IPS-20b (cell line): ENCODE data around the gene RARA.

Experiments
- H3K27ac ChIP-seq: one replicate; pipeline ENCODE4 v1.5.1; 2013; ENCODE audit warnings: low read length
- H3K27me3 ChIP-seq: 2 replicates; pipeline ENCODE4 v1.6.1; 2013; ENCODE audit warnings: mild to moderate bottlenecking, low read length, inconsistent platforms; ENCODE audit not compliant: insufficient read depth
- H3K36me3 ChIP-seq: 2 replicates; pipeline ENCODE4 v1.6.1; 2013; ENCODE audit warnings: low read depth, mild to moderate bottlenecking, inconsistent platforms, low read length, moderate library complexity; ENCODE audit not compliant: insufficient read depth
- H3K4me1 ChIP-seq: 2 replicates; pipeline ENCODE4 v1.6.1; 2013; ENCODE audit warnings: mild to moderate bottlenecking, control low read depth, inconsistent platforms, low read length, moderate library complexity; ENCODE audit not compliant: insufficient read depth
- H3K4me3 ChIP-seq: 2 replicates; pipeline ENCODE4 v1.5.1; 2013; ENCODE audit warnings: mild to moderate bottlenecking, low read length, inconsistent platforms
- H3K9ac ChIP-seq: 2 replicates; pipeline ENCODE4 v1.6.1; 2013; ENCODE audit warnings: low read depth, mild to moderate bottlenecking, inconsistent platforms, low read length, moderate library complexity
- H3K9me3 ChIP-seq: 2 replicates; pipeline ENCODE4 v1.6.1; 2013; ENCODE audit warnings: mild to moderate bottlenecking, low read depth, low read length, inconsistent platforms; ENCODE audit not compliant: insufficient read depth

Gene RARA

DNA sequence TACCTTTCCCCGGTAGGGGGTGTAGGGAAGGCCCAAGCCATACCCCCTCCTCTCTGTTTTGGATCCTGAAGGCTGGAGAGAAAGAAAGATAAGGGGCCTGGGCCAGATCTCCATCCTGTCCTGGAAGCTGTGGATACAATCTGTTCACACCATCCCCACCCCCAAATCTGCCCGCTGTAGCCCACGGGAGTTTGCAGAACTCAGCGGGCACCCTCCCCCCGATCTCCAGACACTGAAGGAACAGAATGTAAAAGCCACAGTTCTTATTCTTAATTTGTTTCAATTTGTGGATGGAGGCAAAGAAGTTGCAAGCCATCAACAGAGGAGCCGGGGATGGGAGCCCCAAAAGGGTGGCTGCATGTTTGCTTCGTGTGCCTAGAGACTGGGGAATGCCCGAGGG lies 28.4 kb downstream of the RARA start:
- no peaks in the 10 kb centered on the region for H3K36me3 ChIP-seq
- H3K9ac ChIP-seq = no peak overlapping the region
- H3K9me3 ChIP-seq = no peaks in the 10 kb centered on the region
- no peak overlapping the region for H3K27ac ChIP-seq
- peaks cover 71% of the 10 kb centered on the region for H3K27me3 ChIP-seq
- H3K4me1 ChIP-seq = no peaks in the 10 kb centered on the region; the same call in 1 of the 2 replicates
- no peak overlapping the region for H3K4me3 ChIP-seq

DNA sequence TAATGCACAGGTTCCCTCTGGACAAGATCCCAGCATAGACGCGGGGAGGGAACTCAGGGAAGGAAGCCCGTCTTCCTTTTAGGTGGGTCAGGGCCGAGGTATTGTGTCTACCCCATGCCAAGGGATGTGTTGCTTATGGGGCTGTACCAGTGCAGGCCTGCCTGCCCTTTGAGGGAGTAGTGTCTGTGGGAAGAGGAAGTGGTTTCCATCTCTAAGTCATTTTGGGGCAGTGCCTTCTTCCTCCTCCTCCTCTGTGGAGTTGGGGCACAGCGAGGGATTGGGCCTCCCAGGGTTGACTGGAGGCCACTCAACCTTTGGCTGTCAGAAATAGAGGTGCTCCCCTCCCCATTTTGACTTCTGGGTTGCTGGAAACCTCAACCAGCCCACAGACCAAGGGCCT lies 29.1 kb downstream of the RARA start:
- H3K36me3 ChIP-seq = no peaks in the 10 kb centered on the region
- no peaks in the 10 kb centered on the region for H3K9me3 ChIP-seq
- H3K9ac ChIP-seq = no peak overlapping the region
- peaks cover 4% of the 10 kb centered on the region; the same call in 1 of the 2 replicates for H3K4me1 ChIP-seq
- peaks cover 78% of the 10 kb centered on the region for H3K27me3 ChIP-seq
- H3K27ac ChIP-seq = no peak overlapping the region
- H3K4me3 ChIP-seq = no peak overlapping the region

DNA sequence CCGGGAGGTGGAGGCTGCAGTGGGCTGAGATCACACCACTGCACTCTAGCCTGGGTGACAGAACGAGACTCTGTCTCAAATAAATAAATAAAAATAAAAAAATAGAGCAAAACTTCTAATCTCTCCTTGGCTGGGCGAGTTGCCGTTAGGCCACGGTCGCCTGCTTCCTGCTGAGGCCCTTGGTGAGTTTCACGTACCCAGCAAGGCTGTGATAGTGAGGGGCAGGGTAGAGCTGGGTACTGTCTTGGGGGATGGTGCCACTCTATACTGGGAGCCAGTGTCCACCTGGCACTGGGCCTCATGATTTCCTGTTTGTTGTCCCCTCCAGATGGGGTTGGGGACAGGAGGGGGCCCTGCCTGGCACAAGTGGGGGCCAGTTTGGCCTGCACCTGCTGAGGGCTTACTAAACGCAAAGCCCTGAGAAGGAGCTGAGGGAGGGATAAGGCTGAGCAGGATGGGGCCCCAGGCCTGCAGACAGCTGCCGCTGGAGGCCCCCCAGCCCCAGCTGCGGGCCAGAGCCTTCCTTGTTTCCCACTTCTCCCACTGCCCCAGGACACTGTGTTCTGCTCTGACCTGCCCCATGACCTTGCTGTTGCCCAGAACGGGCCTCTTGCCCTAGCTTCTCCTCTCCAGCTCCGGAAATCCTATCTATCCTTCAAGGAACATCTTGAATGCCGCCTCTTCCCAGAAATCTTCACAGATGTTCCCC lies 30.1 kb downstream of the RARA start:
- Histone ChIP-seq H3K27me3 (peaks cover 82% of the 10 kb centered on the region), H3K36me3 (no peaks in the 10 kb centered on the region), H3K4me3 (no peak overlapping the region), H3K27ac (no peak overlapping the region), H3K4me1 (peaks cover 14% of the 10 kb centered on the region), H3K9ac (no peak overlapping the region), H3K9me3 (no peaks in the 10 kb centered on the region)

DNA sequence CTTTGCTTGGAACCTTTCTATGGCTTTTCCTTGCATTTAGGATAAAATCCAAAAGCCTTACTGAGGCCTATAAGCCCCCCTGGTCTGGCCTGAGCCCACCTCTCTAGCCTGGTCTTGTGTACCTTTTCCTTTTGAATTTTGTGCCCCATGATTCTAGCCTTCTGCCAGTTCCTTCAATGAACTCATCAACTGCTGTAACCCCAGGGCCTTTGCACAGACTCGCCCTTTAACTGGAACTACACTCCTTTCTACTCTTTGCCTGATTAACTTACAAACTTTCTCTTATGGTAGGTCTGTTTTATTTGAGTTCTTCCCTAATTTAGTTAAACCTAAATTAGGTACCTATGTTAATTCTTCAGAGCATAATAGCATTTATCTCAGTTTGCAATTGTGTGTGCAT lies 31.3 kb downstream of the RARA start:
- H3K9ac ChIP-seq = no peak overlapping the region
- H3K4me3 ChIP-seq = no peak overlapping the region
- no peaks in the 10 kb centered on the region for H3K36me3 ChIP-seq
- H3K4me1 ChIP-seq = peaks cover 22% of the 10 kb centered on the region
- no peak overlapping the region for H3K27ac ChIP-seq
- H3K9me3 ChIP-seq = no peaks in the 10 kb centered on the region
- H3K27me3 ChIP-seq = peaks cover 84% of the 10 kb centered on the region

DNA sequence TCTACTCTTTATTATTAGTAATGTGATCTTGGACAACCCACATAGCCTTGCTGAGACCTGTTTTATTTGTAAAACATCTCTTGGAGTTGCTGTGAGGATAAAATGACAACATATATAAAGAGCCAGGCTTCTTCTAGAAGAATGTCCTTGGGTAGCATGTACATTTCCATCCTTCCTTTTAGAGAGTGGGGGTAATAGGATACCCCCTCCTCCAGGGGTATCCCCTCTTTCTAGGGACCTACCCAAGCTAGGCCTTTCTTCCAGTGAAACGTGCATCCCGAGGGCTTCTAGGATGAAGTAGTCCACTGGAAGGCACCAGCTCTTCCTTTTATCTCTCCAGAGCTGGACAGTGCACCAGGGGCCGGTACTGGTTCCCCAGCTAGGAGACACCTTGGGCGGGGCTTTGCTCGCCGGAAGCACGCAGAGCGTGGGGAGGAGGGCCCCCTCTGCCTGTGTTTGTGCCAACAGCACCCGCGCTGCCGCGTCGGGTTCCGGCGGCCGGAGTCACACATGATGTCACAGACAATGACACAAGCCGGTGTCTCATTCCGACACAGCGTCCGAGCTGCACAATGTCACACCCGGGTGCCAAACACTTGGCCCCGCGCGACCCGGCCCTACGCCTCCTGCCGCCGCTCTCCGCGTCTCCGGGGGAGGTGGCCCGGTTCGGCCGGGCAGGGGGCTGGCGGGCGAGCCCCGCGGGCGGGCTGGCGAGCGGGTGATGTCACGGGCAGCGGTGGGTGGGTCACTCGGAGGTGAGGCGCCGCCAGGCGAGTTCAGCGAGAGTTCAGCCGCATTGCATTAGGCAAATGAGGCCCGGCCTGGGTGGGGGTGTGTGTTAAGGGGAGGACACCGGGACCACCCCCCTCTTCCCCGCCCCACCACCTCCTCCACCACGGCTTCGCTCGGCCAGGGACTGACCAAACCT lies 32.2 kb downstream of the RARA start:
- H3K9ac ChIP-seq = peak overlapping the region; percentile 35; the same call in 1 of the 2 replicates
- peak overlapping the region; percentile 75 for H3K4me3 ChIP-seq
- H3K9me3 ChIP-seq = no peaks in the 10 kb centered on the region
- H3K27me3 ChIP-seq = peaks cover 86% of the 10 kb centered on the region
- peaks cover 28% of the 10 kb centered on the region for H3K4me1 ChIP-seq
- H3K36me3 ChIP-seq = no peaks in the 10 kb centered on the region
- H3K27ac ChIP-seq = no peak overlapping the region

DNA sequence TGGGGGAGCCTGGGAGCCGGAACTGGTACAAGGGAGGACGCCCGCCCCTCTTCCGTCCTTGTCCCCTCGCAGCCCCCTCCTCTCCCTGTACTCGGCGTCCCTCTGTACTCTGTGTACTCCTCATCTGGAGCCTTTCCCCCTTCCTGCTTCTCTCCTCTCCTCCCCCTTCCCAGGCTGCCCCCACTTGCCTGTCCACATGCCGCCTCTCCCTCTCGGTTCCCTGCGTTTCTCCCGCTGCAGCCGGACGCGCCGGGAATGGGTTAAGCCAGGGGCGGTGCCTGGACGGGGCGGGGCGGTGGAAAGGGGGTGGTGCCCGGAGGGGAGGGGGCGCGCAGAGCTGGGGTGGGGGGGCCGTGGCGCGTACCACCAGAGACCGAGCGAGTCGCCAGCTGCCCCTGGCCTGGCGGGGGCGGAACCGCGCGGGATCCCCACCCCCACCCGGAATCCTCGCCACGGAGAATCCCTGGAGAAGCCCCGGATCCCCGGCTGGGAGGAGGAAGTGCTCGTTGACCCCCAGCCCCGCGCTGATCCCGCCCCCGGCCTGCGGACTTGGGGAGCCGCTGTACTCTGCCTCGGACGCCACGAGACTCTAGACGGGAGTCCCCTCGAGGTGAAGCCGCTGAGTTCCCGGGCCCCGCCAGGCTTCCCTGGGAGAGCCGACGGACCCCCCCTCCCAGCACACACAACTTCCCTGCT lies 33.0 kb downstream of the RARA start:
- Histone ChIP-seq H3K4me3 (peak overlapping the region; percentile 75), H3K36me3 (no peaks in the 10 kb centered on the region), H3K27me3 (peaks cover 90% of the 10 kb centered on the region), H3K4me1 (peaks cover 33% of the 10 kb centered on the region), H3K9ac (peak overlapping the region; percentile 35; the same call in 1 of the 2 replicates), H3K27ac (no peak overlapping the region), H3K9me3 (no peaks in the 10 kb centered on the region)

DNA sequence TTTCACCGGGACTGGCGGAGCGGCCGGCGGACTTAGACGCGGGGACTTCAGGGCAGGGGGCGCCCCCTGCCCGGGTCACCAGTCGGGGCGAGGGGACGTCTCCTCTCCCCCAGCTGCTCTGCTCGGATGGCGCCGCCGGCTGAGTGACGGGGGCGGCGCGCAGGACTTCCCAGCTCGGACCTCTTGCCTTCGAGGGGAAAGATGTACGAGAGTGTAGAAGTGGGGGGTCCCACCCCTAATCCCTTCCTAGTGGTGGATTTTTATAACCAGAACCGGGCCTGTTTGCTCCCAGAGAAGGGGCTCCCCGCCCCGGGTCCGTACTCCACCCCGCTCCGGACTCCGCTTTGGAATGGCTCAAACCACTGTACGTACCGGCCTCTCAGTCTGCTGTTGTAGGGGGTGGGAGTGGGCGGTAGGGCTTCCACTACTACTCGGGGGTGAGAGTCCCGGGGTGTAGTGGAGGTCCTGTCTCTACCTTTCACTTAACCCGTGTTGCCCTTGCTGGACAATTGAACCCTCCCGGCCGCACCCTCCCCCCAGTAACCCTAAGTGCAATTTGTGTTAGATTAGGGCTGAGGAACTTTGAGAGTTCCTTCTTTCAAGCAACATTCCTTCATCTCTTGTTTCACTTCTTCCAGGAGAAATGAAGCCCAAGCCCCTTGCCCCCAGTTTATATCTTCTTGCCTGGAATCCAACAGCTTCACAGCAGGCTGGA lies 33.7 kb downstream of the RARA start:
- no peak overlapping the region for H3K9ac ChIP-seq
- no peak overlapping the region for H3K27ac ChIP-seq
- H3K4me3 ChIP-seq = peak overlapping the region; percentile 75; the same call in 1 of the 2 replicates
- peaks cover 39% of the 10 kb centered on the region for H3K4me1 ChIP-seq
- no peaks in the 10 kb centered on the region for H3K36me3 ChIP-seq
- peaks cover 90% of the 10 kb centered on the region for H3K27me3 ChIP-seq
- no peaks in the 10 kb centered on the region for H3K9me3 ChIP-seq

DNA sequence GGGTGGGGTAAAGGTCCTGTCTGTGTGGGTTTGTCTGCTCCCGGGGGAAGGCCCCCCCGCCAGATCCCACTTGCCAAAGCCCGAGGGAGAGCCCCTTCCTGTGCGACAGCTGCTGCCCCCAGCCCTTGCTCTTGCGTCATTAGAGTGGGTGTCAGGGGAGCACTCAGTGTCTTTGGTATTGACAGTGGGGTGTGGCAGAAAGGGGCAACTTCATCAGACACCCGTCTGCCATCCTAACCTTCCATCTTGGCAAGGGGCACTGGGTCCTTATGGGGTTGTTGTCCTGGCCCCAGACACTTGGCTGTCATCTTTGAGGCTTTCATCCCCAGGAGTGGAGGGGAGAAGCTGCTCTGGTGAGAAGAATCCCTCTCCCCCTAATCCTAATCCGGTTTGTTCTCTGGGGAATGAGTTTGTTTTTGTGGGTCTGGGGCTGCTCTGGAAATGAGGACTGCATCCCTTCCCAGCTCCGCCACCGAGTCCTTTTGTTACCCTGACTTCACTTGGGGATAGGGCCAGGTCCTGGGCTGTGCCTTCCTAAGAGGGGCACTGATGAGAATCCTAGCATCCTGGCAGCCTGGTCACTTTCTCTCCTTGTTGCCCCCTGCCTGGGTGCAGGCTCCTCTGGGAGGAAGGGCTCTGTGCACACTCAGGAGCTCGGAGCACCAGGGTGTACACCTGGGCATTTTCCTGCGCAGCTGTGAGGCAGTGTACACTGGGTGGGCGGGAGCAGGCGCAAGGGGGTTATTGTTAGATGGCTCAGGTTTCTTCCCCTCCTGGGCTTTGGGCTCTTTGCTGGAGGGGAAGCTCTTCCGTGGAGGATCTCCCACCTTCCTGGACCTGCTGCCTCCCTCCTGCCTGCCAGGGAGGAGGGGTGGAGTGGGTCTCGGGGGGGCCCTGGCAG lies 34.5 kb downstream of the RARA start:
- no peak overlapping the region for H3K9ac ChIP-seq
- peaks cover 85% of the 10 kb centered on the region for H3K27me3 ChIP-seq
- no peak overlapping the region for H3K27ac ChIP-seq
- H3K36me3 ChIP-seq = no peaks in the 10 kb centered on the region
- H3K4me3 ChIP-seq = peak overlapping the region; percentile 75
- no peaks in the 10 kb centered on the region for H3K9me3 ChIP-seq
- peaks cover 47% of the 10 kb centered on the region for H3K4me1 ChIP-seq

DNA sequence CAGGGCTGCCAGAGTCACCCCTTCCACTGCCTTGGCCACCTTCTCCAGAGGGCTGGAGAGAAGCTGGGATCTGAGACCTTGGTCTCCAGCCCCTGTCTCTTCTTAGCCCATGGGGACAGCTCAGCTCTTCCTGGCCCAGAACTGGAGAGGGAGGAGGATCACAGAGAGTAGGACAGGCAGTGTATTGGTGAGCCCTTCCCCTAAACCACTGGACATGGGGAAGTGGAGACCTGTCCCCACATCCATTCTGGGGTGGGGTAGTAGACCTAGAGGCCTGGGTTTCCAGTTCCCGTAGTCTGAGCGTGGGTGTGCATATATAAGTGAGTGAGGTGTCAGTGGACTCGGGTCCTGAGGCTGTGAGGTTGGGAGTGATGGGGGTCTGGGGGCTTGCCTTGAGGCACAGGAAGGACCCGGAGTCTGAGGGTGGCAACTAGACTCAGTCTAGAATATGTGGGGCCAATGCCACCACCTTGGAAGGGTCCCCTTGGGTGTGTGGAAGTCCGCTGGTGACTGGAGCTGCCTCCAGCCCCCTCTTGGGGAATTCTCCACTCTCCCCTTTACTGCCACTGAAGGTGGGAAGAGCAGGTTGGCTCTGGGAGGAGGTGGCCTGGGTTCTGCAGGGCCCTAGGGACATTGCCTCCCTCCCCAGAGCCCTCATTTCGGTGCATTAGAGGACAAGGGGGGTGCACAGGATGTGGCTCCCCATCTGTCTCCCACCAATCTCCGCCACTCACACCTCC lies 35.6 kb downstream of the RARA start:
- peak overlapping the region; percentile 75; the same call in 1 of the 2 replicates for H3K4me3 ChIP-seq
- H3K9ac ChIP-seq = no peak overlapping the region
- peaks cover 48% of the 10 kb centered on the region for H3K4me1 ChIP-seq
- H3K27ac ChIP-seq = no peak overlapping the region
- peaks cover 1% of the 10 kb centered on the region; the same call in 1 of the 2 replicates for H3K36me3 ChIP-seq
- peaks cover 86% of the 10 kb centered on the region for H3K27me3 ChIP-seq
- H3K9me3 ChIP-seq = no peaks in the 10 kb centered on the region
